Stimulated activated CD8-positive, alpha-beta memory T cell treated with anti-CD3 and anti-CD28 coated beads, Interleukin-12 subunit alpha, Interleukin-12 subunit beta, amount 100 ng/mL, for 24 hours (primary cell): ENCODE measurements around the gene MIER3.
"Not testable (repeated sequence)": the region's sequence is repeated elsewhere in the genome, so short reads cannot be mapped to it uniquely, and the experiment has no call there.

Source experiments
- DNase-seq: peaks from one replicate; pipeline ENCODE4 v3.0.0-alpha.2; 2020; ENCODE audit errors: extremely low read depth

Gene MIER3, protein sequence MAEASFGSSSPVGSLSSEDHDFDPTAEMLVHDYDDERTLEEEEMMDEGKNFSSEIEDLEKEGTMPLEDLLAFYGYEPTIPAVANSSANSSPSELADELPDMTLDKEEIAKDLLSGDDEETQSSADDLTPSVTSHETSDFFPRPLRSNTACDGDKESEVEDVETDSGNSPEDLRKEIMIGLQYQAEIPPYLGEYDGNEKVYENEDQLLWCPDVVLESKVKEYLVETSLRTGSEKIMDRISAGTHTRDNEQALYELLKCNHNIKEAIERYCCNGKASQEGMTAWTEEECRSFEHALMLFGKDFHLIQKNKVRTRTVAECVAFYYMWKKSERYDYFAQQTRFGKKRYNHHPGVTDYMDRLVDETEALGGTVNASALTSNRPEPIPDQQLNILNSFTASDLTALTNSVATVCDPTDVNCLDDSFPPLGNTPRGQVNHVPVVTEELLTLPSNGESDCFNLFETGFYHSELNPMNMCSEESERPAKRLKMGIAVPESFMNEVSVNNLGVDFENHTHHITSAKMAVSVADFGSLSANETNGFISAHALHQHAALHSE

DNA sequence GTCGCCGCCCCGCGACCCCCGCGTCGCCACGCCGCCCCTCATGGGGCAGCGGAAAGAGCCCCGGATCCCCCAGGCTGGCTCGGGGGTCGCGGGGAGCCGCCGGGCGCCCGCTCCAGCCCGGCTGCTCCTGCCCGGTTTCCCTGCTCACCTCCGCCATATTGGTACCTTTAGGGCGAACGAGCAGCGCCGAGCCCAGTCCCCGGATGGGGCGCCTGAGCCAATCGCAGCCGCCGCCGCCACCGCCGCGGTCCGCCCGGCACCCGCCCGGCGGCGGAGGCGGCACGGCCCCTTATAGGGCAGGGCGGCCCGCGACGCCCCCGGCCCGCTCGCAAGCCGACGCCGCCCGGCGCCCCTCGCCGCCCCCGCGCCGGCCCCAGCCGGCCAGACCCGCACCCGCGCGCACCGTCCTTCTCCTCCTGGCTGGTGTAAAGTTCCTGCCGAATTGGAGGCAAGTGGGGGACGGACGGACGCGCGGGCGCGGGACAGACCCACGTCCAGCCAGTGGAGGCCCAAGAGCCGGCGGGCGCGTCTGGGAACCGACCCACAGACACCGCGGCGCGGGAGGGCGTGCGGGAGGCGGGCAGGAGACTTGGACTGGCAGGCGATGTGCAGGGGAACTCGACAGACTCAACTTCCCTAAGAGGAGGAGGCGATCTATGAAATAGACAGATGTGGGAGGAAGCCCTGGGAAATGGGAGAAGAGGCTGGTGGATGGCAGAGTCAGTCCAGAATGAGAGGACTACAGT, at the start of gene MIER3:
Gene MIER3, minus strand, starts transcription at position 178 of the 746 bp plus-strand sequence. Its CDS starts 21 bp downstream, at position 157.
- DNase-seq, result peak; percentile 62

DNA sequence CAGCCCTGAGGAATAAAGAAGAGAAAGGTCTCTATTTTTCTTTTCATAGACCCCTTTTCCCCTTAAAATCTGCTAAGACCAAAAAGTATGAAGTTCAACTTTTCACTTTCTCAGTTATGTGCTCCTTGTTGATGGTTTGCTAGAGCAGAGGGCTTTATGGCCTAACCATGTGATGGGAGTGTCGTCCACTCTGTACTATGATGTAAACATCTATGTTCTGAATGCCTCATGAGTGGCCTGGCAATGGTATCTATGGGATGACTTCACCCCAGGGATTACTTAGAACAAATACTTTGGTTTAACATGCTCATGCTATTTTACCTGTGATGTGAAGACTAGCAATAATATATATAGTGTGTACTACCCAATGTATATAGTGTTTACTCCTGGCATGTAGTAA, 43.7 kb upstream of the MIER3 start:
- no peak for DNase-seq

DNA sequence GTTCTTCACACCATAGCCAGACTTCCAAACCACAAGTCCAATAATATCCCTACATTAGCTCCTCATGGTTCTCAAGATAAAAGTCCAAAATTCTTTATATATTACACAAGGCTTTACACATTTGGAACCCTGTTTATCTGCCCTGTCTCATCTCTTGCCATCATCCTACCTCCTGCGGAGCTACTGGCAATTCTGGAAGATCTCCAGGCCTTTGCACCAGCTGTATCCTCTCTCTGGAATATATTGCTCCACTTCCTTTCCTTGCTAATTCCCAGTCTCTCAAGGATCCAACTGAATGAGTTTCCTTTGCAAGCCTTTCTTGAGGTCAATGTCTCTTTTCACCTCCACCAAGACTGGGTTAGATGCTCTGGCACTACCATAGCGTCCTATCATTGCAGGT, 41.3 kb upstream of the MIER3 start:
- no peak for DNase-seq

DNA sequence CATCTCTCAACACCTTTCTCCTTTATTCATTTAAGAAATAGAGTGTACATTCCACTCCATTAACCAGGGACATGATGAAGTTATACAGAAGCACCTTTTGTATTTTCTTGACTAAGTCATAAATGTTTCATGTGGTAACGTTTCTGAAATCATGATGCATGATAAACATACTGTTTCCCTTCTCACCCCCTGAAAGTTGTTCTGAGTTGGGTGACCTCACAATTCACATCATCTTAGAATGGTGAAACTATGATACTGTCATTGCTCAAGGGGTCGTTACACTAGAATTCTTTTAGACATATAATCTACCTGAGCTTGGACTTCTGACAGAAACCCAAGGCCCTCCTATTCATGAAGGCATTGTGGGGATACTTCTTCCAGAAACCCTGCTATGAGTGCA, 37.8 kb upstream of the MIER3 start:
- no peak for DNase-seq

DNA sequence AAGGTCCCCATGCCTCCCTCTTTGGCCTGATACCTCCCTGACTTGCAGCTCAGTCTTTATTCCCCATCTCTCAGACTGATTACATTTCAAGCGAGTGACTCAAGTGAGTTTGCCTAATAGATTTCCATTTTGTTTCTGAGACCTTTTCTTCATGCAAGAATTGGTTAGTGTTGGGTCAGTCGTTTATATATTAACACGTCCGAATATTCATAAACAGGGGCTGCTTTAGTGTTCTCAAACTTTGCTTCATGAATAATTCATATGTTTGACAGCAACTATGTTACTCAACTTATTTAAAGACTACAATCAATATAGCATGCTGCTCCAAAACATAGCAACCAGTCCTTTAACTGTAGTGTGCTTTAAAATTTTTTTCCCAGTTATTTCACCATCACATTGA, 36.6 kb upstream of the MIER3 start:
- no peak for DNase-seq

DNA sequence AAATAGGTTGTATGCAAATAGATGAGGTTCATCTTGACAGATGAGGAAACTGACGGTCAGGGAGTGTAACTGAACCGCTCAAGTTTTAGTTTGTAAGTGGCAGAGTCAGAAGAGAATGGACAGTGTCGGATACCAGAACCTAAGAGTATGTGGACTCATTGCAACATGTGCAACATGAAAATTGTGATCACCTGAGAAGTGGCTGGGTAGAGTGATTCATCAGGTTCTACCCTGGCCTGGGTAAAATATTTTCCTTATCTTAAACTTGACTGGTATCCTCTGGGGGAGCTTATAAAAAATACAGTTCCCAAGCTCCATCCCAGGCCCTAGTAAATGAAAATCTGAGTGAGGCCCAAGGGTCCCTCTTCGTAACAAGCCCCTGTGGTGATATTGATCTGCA, 35.2 kb upstream of the MIER3 start:
- DNase-seq, result no peak

DNA sequence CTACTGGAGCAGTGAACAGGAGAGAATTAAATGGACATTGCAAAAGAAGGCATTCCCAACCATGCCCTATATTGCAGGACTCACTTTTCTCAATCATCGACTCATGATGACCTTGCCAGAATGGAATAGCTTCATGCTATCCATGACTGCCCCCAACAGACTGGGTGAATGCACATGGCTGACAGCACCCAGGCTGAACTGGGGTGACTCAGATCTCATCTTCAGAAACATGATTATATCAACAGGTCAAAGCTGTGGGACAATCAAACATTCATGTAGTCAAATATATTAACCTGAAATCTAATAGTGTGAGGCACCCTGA, 34.7 kb upstream of the MIER3 start:
- DNase-seq, result no peak

DNA sequence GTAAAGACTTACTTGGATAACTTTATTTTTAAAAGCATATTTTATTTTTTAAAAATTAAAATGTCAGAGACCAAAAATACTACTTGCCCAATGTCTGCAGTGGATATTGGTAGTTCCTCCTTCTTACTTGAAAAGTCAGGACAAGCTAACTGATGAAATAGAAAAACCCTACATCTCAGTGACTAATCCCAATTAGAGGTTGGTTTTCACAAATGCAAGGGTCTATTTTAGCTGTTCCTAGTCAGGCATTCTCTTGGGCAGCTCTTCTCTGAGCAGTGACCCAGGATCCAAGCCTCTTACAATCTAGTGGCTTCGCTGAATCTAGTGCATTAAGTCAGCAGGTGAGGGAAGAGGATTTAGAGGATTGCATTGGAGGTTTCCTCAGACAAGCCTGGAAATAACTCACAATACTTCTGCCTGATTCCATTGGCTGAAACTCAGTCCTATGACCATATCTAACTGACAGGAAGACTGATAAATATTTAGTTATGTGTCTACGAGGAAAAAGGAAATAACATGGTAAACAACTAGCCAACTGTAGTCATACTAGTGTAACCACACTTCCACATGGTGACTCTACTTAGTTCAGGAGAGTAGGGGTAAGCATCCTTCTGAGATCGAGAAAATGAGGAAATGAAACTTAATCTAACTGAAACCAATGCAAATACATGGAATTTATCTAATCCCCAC, 34.2 kb upstream of the MIER3 start:
- no peak for DNase-seq

DNA sequence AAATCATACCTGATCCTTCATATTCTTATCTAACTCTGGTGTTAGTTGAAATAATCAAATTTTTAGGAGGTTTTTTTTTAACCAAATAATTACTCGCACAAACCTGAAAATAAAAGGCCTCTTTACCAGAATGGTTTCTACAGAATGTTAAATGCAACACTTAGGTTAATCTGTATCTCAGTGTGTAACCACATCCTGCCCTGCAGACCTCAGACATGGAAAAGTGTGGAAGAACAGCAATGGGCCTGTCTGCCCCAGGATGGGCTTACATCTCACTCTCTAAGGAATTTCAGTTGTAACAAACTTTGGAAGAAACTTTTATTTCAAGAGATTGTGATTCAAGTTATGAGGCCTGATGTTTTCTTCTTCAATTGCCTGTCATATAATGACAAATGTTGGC, 32.5 kb upstream of the MIER3 start:
- DNase-seq, result no peak

DNA sequence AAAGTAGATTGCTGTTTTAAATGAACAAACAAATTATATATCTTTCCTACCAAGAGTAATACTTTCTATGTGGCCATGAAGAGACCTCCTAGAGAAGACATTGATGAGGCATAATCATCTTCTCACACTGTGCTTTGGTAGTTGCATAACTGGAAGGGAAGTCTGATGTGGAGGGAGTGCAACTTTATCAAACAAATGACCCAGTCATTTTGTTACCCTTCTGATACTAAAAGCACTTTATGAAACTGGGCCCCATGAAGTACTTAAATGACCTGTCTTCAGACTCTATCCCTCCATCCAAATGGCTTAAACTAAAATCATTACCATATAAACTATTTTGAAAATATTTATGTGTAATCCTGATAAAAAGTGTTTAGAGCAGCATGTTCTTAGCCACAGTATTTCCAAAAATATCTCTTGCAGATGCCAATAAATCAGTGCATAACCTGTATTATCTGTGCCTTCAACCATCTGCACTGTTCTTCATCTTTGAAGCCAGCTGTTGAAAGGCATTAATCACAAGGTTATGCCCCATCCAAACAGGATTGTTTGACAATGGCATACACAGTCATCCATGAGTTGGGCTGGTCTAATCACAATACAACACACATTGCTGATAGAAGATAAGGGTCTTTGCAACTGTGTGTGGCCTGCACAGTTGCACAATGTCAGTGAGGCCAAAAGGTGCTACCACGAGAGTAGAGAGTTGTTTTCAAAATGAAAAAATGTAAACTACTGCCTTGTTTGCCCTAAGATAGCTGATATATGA, 31.9 kb upstream of the MIER3 start:
- no peak for DNase-seq

DNA sequence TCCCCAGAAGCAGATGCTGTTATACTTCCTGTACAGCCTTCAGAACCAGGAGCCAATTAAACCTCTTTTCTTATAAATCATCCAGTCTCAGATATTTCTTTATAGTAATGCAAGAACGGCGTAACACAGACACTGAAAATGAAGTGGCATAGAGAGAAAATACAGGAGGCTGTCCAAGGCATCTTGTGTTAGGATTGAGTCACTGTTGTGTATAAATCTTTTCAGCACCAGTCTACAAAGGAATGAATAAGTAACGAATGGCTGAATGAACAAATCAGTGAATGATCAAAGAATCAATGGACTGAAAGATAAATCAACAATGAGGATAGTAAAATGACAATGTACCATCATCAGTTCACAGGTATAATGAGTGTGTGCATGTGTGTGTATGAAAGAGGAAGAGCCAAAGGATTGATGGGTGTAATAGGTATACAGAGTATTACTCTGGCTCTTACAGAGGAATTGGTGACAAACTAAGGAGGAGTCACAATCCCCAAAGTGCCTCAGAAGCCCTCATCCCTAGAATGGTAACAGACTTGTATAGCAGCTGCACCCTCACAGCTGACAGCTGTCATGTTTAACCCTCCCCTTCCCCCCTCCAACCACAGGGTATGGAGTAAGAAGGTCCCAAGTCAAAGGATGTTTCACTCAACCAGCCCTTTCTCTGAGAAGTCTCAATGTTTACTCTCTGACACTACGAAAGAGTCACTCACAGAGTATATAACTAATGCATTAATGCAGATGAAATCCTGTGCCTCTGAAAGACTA, 29.8 kb upstream of the MIER3 start:
- no peak for DNase-seq

DNA sequence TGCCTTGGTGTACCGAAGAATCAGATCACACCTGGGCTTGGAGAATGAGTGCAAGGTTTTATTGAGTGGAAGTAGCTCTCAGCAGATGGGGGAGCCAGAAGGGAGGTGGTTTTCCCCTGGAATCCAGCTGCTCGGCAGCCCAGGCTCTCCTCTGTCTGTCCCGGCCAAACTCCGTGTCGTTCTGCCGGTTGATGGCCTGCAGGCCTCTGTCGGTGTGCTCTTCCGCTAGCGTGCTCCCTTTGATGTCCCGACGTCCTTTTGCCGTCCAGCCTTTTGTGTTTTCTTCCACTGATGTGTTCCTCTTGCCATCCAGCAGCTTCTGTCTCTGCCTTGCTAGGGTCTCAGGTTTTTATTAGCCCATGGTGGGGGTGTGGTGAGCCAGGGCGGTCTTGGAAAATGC, 28.0 kb upstream of the MIER3 start:
- no peak for DNase-seq

DNA sequence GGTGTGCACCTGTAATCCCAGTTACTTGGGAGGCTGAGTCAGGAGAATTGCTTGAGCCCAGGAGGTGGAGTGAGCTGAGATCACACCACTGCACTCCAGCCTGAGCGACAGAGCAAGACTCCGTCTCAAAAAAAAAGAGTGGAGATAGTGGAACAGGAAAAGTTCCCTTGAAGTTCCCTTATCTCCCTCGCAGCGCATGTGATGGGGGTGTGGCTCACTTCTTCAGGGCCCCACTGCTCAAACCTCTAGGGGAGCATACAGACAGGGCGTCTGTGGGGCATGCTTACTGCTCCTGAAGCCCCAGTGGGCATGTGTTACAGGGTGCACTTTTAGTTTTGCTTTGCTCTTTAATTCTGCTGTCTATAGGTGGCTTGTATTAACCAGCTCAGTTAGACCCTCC, 27.6 kb upstream of the MIER3 start:
- DNase-seq, result not testable (repeated sequence)

DNA sequence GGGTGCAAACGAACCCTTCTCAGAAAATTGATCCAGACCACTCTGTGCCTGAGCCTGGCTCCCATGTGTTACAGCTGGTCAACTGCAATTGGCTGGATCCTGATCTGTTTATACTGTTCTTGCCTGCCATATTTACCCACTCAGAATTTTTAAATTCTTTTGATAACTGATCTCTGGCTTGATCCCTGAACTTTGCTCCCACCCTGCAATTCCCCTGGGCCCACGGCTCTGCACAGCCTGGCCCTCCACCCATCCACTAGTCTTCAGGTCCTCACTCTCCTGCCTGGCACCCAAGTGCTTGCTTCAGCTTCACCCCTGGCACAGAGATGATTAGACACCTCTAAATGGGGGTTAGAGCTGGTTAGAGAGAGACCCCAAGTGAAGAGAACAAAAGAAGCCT, 25.9 kb upstream of the MIER3 start:
- no peak for DNase-seq

DNA sequence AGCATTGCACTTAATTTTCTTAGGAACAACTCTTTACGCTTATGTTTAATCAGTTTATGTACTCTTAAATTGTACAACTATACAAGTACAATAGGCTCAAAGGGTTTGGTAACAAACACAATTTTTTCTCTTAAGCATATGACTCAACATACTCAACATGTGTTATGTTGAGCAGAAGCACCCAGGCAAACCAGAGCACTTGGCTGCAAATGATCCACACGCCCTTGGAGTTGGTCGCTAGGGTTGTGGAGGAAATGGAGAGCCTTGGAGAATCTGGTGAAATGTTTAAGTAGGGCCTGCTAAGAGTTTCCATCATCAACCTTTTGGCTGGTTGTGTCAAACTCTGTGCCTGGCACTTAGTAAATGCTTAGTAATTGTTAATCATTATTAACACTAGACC, 25.1 kb upstream of the MIER3 start:
- DNase-seq, result no peak

DNA sequence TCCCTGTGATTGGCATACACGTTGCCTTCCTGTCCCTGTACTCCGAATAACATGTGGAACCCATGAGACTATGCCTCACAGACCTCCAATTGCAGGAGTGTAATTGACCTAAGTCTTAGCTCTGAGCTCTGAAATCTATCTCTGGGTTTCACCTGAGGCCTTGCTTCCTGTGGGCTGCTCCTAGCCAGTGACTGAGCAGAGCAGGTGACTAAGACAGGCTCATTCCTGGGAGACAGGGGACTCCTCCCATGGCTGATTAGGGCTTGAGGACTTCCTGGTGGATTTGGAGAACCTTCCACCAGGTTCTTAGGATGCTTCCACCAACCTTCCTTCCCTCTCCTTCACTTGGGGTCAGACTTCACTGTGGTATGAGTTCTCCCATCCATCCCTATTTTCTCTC, 22.3 kb upstream of the MIER3 start:
- no peak for DNase-seq

DNA sequence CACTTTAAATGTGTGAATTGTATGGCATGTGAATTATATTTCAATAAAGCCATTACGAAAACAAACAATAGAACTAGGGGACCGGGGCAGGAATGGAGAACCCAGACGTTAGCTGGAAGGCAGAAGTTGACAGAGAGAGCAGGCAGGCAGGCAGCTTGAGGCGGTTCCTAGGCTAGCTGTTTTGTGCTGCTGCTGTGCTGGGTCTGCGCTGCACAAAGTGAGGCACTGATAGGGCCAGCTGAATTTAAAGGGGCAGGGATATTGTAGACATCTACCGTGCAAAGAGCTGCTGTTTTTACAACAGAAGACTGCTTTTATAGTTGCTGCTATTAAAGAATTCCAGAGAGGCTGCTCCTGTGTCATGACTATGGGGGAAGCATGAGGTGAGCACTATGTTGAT, 21.6 kb upstream of the MIER3 start:
- DNase-seq, result no peak

DNA sequence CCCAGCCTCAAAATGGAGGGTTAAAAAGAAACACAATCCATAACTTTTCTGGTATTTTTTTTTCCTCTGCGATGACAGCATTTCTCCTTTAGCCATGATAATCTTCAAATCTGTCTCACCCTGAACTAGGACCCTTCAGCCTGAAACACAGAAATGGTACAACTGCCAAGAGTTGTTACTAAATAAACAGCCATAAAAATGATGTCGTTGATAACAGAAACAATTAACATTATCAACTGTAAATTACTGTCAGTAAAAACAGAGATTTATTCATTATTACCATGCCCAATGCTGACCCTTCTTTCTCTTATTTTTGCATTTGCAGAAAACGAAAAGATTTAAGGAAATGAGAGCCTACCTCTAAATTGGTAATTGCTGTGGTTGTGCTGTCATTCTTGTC, 19.4 kb upstream of the MIER3 start:
- DNase-seq, result no peak

DNA sequence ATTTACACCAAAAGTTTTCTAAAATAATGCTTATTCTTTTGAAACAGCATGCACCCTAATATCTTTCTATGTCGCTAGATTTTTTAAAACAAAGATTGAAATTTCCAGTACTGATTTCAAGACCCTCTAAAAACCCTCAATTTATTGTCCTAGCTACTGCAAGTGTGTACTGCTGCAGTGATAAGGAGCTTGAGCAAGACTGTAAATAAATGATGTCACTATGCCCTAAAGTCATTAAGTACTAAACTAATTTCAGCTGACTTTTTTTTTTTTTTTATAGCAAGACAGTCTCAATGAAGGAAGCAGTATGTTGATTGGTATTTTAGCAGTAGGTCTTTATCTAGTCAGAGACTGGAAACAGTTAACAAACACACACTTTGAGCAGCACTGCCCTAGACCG, 12.2 kb upstream of the MIER3 start:
- DNase-seq, result no peak

DNA sequence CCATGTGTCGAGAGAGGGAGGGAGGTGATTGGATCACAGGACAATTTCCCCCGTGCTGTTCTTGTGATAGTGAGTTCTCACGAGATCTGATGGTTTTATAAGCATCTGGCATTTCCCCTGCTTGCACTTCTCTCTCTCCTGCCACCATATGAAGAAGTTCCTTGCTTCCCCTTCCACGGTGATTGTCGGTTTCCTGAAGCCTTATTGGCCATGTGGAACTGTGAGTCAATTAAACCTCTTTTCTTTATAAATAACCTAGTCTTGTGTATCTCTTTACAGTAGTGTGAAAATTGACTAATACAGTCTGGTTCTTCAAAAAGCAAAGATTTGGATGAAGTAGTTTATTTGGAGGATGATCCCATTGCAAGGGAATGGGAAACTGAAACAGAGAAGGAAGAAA, 11.3 kb upstream of the MIER3 start:
- no peak for DNase-seq

DNA sequence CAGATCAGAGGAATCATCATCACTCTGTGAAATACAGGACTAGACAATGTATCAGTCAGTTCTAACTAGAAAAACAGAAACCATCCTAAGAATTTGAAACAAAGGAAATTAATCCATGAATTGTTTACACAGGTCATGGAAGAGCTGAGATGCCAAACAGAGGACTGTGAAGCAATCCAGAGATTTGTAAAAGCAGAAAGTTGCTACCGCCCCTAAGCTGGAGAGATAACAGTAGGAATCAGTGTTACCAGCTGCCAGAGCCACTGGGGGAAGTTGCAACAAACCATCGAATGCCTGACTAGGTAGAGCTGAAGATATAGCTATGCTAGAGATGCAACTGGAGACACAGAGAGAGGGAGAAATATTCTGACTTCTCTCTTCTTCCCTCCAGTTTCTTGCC, 10.4 kb upstream of the MIER3 start:
- no peak for DNase-seq
